GM23338 (cell line): ENCODE data around the gene PACS2.

Source experiments
- CREB1 ChIP-seq: fragments of 250-450 bp; sonication (Bioruptor Pico); IDR thresholded peaks from 2 replicates; pipeline ENCODE4 v1.5.0; 2020; ENCODE audit warnings: low read depth, mild to moderate bottlenecking, moderate library complexity
- TF ChIP-seq, protein P1 (sequence below): IDR thresholded peaks from one replicate; pipeline ENCODE4 v1.6.1; 2018; ENCODE audit warnings: antibody characterized with exemption; ENCODE audit not compliant: unreplicated experiment
- TF ChIP-seq, protein P2 (sequence below), 2 experiments: fragments of 200-600 bp in 1 of 2; sonication (generic) in 1 of 2; conservative IDR thresholded peaks; 2 replicates each; pipeline versions ENCODE4 v1.5.1 to v1.6.1; 2016 to 2017; ENCODE audit warnings: antibody characterized with exemption in 2 of 2, low read depth in 2 of 2, mild to moderate bottlenecking in 2 of 2, moderate library complexity in 1 of 2

DNA sequence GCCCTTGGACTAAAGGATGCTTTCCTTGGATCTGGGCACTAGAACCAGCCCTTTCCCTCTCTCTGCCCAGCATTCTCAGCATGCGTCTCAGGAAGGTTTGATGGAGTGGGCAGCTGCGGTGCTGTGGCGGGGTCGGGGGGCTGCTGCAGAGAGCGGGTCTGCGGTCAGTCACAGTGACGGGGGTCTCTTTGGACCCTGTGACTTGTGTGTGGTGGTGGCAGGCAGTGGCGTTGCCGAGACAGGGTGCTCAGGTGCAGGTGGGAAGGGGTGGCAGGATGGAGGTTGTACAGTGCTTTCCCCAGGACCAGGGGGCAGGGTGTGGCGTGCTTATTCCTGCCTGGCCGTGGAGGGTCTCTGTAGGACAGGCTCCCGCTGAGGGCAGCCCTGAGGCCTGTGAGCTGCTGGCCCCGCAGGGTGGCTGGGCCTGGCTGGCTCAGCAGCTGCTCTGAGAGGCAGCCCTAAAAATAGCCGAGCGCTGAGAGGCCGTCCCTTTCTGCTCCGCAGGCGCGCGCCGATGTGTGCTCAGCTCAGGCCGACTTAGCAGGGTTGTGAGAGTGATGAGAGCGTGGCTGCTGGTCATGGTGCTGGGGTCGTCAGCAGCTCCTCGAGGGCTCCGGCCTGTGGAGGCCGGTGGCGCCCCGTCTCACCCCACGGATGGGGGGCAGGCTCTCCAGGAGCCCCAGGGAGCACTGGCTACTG, 9.7 kb downstream of the PACS2 start:
- TF ChIP-seq, protein P1, sequence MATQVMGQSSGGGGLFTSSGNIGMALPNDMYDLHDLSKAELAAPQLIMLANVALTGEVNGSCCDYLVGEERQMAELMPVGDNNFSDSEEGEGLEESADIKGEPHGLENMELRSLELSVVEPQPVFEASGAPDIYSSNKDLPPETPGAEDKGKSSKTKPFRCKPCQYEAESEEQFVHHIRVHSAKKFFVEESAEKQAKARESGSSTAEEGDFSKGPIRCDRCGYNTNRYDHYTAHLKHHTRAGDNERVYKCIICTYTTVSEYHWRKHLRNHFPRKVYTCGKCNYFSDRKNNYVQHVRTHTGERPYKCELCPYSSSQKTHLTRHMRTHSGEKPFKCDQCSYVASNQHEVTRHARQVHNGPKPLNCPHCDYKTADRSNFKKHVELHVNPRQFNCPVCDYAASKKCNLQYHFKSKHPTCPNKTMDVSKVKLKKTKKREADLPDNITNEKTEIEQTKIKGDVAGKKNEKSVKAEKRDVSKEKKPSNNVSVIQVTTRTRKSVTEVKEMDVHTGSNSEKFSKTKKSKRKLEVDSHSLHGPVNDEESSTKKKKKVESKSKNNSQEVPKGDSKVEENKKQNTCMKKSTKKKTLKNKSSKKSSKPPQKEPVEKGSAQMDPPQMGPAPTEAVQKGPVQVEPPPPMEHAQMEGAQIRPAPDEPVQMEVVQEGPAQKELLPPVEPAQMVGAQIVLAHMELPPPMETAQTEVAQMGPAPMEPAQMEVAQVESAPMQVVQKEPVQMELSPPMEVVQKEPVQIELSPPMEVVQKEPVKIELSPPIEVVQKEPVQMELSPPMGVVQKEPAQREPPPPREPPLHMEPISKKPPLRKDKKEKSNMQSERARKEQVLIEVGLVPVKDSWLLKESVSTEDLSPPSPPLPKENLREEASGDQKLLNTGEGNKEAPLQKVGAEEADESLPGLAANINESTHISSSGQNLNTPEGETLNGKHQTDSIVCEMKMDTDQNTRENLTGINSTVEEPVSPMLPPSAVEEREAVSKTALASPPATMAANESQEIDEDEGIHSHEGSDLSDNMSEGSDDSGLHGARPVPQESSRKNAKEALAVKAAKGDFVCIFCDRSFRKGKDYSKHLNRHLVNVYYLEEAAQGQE, result no peak
- TF ChIP-seq CREB1 (CRISPR knock-in tag), result no peak
- TF ChIP-seq, protein P2, sequence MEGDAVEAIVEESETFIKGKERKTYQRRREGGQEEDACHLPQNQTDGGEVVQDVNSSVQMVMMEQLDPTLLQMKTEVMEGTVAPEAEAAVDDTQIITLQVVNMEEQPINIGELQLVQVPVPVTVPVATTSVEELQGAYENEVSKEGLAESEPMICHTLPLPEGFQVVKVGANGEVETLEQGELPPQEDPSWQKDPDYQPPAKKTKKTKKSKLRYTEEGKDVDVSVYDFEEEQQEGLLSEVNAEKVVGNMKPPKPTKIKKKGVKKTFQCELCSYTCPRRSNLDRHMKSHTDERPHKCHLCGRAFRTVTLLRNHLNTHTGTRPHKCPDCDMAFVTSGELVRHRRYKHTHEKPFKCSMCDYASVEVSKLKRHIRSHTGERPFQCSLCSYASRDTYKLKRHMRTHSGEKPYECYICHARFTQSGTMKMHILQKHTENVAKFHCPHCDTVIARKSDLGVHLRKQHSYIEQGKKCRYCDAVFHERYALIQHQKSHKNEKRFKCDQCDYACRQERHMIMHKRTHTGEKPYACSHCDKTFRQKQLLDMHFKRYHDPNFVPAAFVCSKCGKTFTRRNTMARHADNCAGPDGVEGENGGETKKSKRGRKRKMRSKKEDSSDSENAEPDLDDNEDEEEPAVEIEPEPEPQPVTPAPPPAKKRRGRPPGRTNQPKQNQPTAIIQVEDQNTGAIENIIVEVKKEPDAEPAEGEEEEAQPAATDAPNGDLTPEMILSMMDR (conservative IDR thresholded peaks at IDR 0.05; ENCODE audit: low read depth in 2 of 2), result no peak
